GM12878 (cell line): Measurements from ENCODE around the gene PLEKHA6. TPM values are rescaled to one million over a fixed set of nuclear protein-coding genes. Genes with fewer than 3 reads are reported as not detected.

Experiments
- ATAC-seq: fragments of 200-7000 bp; cut with Tn5 transposase; 3 replicates; pipeline ENCODE4 v1.9.1; 2020; ENCODE audit warnings: mild to moderate bottlenecking, moderate library complexity
- BruUV-seq: library from RNA; stranded (reverse); fragments of 400-500 nt; replicated peaks from 2 replicates; lab custom pipeline; 2021; lab: Mats Ljungman, UMichigan
- CTCF ChIA-PET: fragments of 300-600 bp; sonication (Branson Sonifier 250); formaldehyde crosslinking; extraction: SDS; loops from one replicate; lab custom pipeline; 2021; ENCODE audit warnings: inconsistent platforms; lab: Yijun Ruan, JAX
- POLR2A ChIA-PET: fragments of 350-600 bp; formaldehyde crosslinking; extraction: SDS; loops from one replicate; lab custom pipeline; 2021; ENCODE audit warnings: inconsistent platforms; lab: Charles Lee
- RAD21 ChIA-PET: fragments of 300-600 bp; sonication (Branson Sonifier 250); formaldehyde crosslinking; loops from one replicate; lab custom pipeline; 2023; ENCODE audit warnings: antibody characterized with exemption; ENCODE audit not compliant: unreplicated experiment; lab: Charles Lee
- SMC1A ChIA-PET: fragments of 300-600 bp; sonication (Branson Sonifier 250); formaldehyde crosslinking; loops from one replicate; lab custom pipeline; 2023; ENCODE audit not compliant: unreplicated experiment, uncharacterized antibody; lab: Charles Lee
- DNase-seq: peaks from one replicate; pipeline ENCODE4 v3.0.0-alpha.2; 2011; ENCODE audit warnings: low read depth, low spot score
- FAIRE-seq: peaks from 3 replicates; lab custom pipeline; 2011; peaks lifted over from hg19 to GRCh38; lab: Jason Lieb, UNC
- H2AFZ ChIP-seq: 2 replicates; pipeline ENCODE4 v1.6.0; 2011; ENCODE audit warnings: low read depth, low read length, control low read depth; ENCODE audit not compliant: control insufficient read depth
- H3K27ac ChIP-seq: 2 replicates; pipeline ENCODE4 v1.5.1; 2011; ENCODE audit warnings: control low read depth; ENCODE audit not compliant: control insufficient read depth, insufficient read depth
- H3K27me3 ChIP-seq, 2 experiments: replicated peaks in 1 of 2; 2 replicates each; pipeline versions ENCODE4 v1.6.0 to v1.6.1; 2011; ENCODE audit warnings: low read length in 1 of 2; ENCODE audit not compliant: control insufficient read depth in 2 of 2, insufficient read depth in 2 of 2
- H3K36me3 ChIP-seq, 2 experiments: 2 replicates each; pipeline ENCODE4 v1.5.1; 2011; ENCODE audit warnings: low read length in 1 of 2; ENCODE audit not compliant: control insufficient read depth in 2 of 2, insufficient read depth in 2 of 2
- H3K4me1 ChIP-seq: 2 replicates; pipeline ENCODE4 v1.6.1; 2011; ENCODE audit warnings: mild to moderate bottlenecking, low read length, moderate library complexity, mixed read lengths; ENCODE audit not compliant: control insufficient read depth, insufficient read depth
- H3K4me2 ChIP-seq: 2 replicates; pipeline ENCODE4 v1.6.0; 2011; ENCODE audit warnings: control low read depth; ENCODE audit not compliant: control insufficient read depth, insufficient read depth
- H3K4me3 ChIP-seq: fragments of 200-600 bp; sonication (generic); 2 replicates; pipeline ENCODE4 v1.5.1; 2016
- H3K79me2 ChIP-seq: 2 replicates; pipeline ENCODE4 v1.6.0; 2011; ENCODE audit warnings: low read length; ENCODE audit not compliant: control insufficient read depth, insufficient read depth
- H3K9ac ChIP-seq: 2 replicates; pipeline ENCODE4 v1.8.0; 2011; ENCODE audit warnings: low read length, control low read depth, mixed read lengths; ENCODE audit not compliant: control insufficient read depth, insufficient read depth
- H3K9me3 ChIP-seq: replicated peaks from 3 replicates; pipeline ENCODE4 v1.5.1; 2011; ENCODE audit warnings: mild to moderate bottlenecking, low read length; ENCODE audit not compliant: control insufficient read depth, insufficient read depth
- H4K20me1 ChIP-seq: 2 replicates; pipeline ENCODE4 v1.6.0; 2011; ENCODE audit not compliant: control insufficient read depth, insufficient read depth
- BMI1 ChIP-seq: fragments of 450-650 bp; IDR thresholded peaks from 2 replicates; pipeline ENCODE4 v1.6.1; 2016; ENCODE audit warnings: mild to moderate bottlenecking, moderate library complexity, borderline replicate concordance
- GABPA ChIP-seq: IDR thresholded peaks from 2 replicates; pipeline ENCODE4 v1.6.1; 2014; ENCODE audit warnings: antibody characterized with exemption, low read depth, mild to moderate bottlenecking, inconsistent platforms
- IKZF1 ChIP-seq: fragments of 450-650 bp; conservative IDR thresholded peaks from 2 replicates; pipeline ENCODE4 v1.6.1; 2017; ENCODE audit warnings: antibody characterized with exemption, mild to moderate bottlenecking
- PAX5 ChIP-seq: IDR thresholded peaks from 2 replicates; pipeline ENCODE4 v1.6.1; 2011; ENCODE audit warnings: low read depth, low read length, borderline replicate concordance
- REST ChIP-seq: IDR thresholded peaks from 2 replicates; pipeline ENCODE4 v1.6.1; 2012; ENCODE audit warnings: mild to moderate bottlenecking, low read depth, low read length
- WGBS: methylation state at CpG from one replicate; pipeline ENCODE4 v1.1.6; 2016; ENCODE audit warnings: low lambda C conversion rate; ENCODE audit not compliant: insufficient replicate concordance, insufficient coverage; ENCODE audit errors: missing lambda C conversion rate; 5-methylcytosine and 5-hydroxymethylcytosine counted together
- in situ Hi-C: fragments of 300-500 bp; cut with MboI; formaldehyde crosslinking; loops from 9 replicates; pipeline ENCODE4 v1.14.3; 2018; ENCODE audit warnings: mixed read lengths
- intact Hi-C: fragments of 100-400 bp; cut with micrococcal nuclease; formaldehyde crosslinking; loops from one replicate; pipeline ENCODE4 v1.14.2; 2022; ENCODE audit not compliant: unreplicated experiment
- polyA plus RNA-seq, 11 experiments: library from polyadenylated mRNA; depleted of rRNA in 4 of 11; unstranded in 6 of 11; stranded (reverse) in 5 of 11; fragments of >200 nt; fragmentation: Nextera tagmentation in 4 of 11; fragmentation: Illumina TruSeq in 1 of 11; extraction: Ambion mirVana in 4 of 11; extraction: Trizol in 1 of 11; gene quantifications; 1 replicate in 1 of 11; 2 replicates in 10 of 11; pipeline versions ENCODE4 v1.2.1 to v1.2.3, GENCODE V29; 2011 to 2016; ENCODE audit warnings: inconsistent platforms in 2 of 11, missing spikeins in 2 of 11, low read depth in 1 of 11
- total RNA-seq, 4 experiments: library from RNA; depleted of rRNA in 3 of 4; stranded (reverse); fragments of >200 nt in 3 of 4; fragmentation: Illumina TruSeq in 1 of 4; extraction: Trizol in 1 of 4; gene quantifications; 2 replicates each; pipeline versions ENCODE4 v1.2.1 to v1.2.3, GENCODE V29; 2013 to 2021

PLEKHA6 gene
- total and polyA plus RNA-seq, 10 of the 15 experiments (the other 5 are each of a cell fraction or from before 2014, with no cell fraction given): 0.04 to 0.81 (median 0.19) TPM; not detected in 4

- FAIRE-seq: no peak
- BruUV-seq: no TSS peak
- no peak overlapping the region for H3K4me3 ChIP-seq
- ChIA-PET CTCF (interaction anchor here (0.7 to 4.3 kb wide), 7 partner anchors 8 to 210 kb away, joined by 3 to 25 read pairs (median 3); no protein-coding TSS in a partner anchor), RAD21 (interaction anchor here (1.0 to 1.2 kb wide), 2 partner anchors 26 to 210 kb away, joined by 3 to 4 read pairs; no protein-coding TSS in a partner anchor), POLR2A (no interaction called here), SMC1A (interaction anchor here (0.8 to 1.3 kb wide), 5 partner anchors 18 to 106 kb away, joined by 3 to 5 read pairs (median 3); no protein-coding TSS in a partner anchor)
- H3K27me3 ChIP-seq: peaks cover 3 to 16% of the 10 kb centered on the region in 2 experiments; a peak in 2 of 4 replicates
- H3K4me1 ChIP-seq: no peaks in the 10 kb centered on the region
- no peak overlapping the region for H3K4me2 ChIP-seq
- intact Hi-C loops: no loop called here
- TF ChIP-seq REST: no peak
- TF ChIP-seq PAX5: 0 out of 2 replicates have a peak, but pooled peaks have one; percentile 16
- TF ChIP-seq GABPA: no peak
- 0 out of 2 replicates have a peak, but pooled peaks have one; percentile 40 for TF ChIP-seq BMI1
- 0 out of 2 replicates have a peak, but pooled peaks have one; percentile 25 for TF ChIP-seq IKZF1
- 18% methylated on average over 11 of the region's 11 CpGs for WGBS
- in situ Hi-C loops: no loop called here
- no peaks in the 10 kb centered on the region for H4K20me1 ChIP-seq
- no peak overlapping the region for H3K9ac ChIP-seq
- peak; percentile 23 for DNase-seq
- H3K27ac ChIP-seq: no peak overlapping the region
- no peak overlapping the region for H2AFZ ChIP-seq
- H3K36me3 ChIP-seq: no peaks in the 10 kb centered on the region
- ATAC-seq: peak; percentile 87
- no peaks in the 10 kb centered on the region for H3K79me2 ChIP-seq
- no peaks in the 10 kb centered on the region for H3K9me3 ChIP-seq
These were observed 170.6 kb downstream of the PLEKHA6 start for GRCh38 chr1:204188959-204189639.
